ENCODE measurements around the gene PBX3. TPM values are rescaled to one million over a fixed set of nuclear protein-coding genes. Genes with fewer than 3 reads are reported as not detected.

Gene PBX3
- total RNA-seq, 1 experiment from 2014 or later, result 46.0 TPM

- H3K56ac ChIP-seq (ENCODE audit: insufficient read length, low read depth, low read length), result no peak overlapping the region
- H3K4me1 Mint-ChIP-seq, result peaks cover 39 to 44% of the 10 kb centered on the region in 2 experiments
- H3K9ac ChIP-seq (ENCODE audit: extremely low read depth, insufficient read length, low read length), result no peak overlapping the region
- H3K4me1 ChIP-seq (ENCODE audit: insufficient read depth, low read length), result no peaks in the 10 kb centered on the region; the same call in 1 of the 2 replicates
- H2BK15ac ChIP-seq (ENCODE audit: low read depth, low read length), result no peak overlapping the region
- no peaks in the 10 kb centered on the region for H3K27me3 Mint-ChIP-seq (ENCODE audit: low read depth)
- H3K27me3 ChIP-seq (ENCODE audit: insufficient read depth, low read length), result no peaks in the 10 kb centered on the region
- no peak overlapping the region for H4K8ac ChIP-seq (replicated peaks; ENCODE audit: insufficient read length, low read depth, low read length)
- H3K4me3 Mint-ChIP-seq, result no peak overlapping the region
- no peak overlapping the region for H3K23ac ChIP-seq (ENCODE audit: insufficient read length, low read depth, low read length)
- no CpG with 5 or more reads among the region's 6 CpGs for WGBS (ENCODE audit: extremely low coverage, insufficient read length, low lambda C conversion rate)
- H3T11ph ChIP-seq (ENCODE audit: low read length), result no peak overlapping the region
- no peak overlapping the region for H4K5ac ChIP-seq (ENCODE audit: insufficient read length, low read depth, low read length)
- no peak overlapping the region for H3K27ac ChIP-seq (ENCODE audit: insufficient read length, low read depth, low read length)
- no peak for DNase-seq
- H2BK5ac ChIP-seq (ENCODE audit: insufficient read length, low read length), result no peak overlapping the region
- H2BK12ac ChIP-seq (ENCODE audit: insufficient read length, low read depth, low read length), result no peak overlapping the region
- H2AFZ ChIP-seq (ENCODE audit: low read length), result no peak overlapping the region
- no peak overlapping the region for H4K91ac ChIP-seq (ENCODE audit: insufficient read length, low read depth, low read length)
- H3K79me1 ChIP-seq (ENCODE audit: insufficient read depth, low read depth, low read length, poor library complexity, severe bottlenecking), result no peaks in the 10 kb centered on the region
- peaks cover 6 to 54% (median 48%) of the 10 kb centered on the region in 3 experiments; a peak in 6 of 7 replicates for H3K36me3 Mint-ChIP-seq (ENCODE audit: insufficient read depth in 1 of 3, low read depth in 3 of 3)
- no peaks in the 10 kb centered on the region for H3K9me3 Mint-ChIP-seq
- peak overlapping the region in 1 of 3 experiments; percentile 50; a peak in 1 of 7 replicates for H3K27ac Mint-ChIP-seq
- H2BK20ac ChIP-seq (ENCODE audit: low read depth, low read length, poor library complexity, severe bottlenecking), result no peak overlapping the region
- H3K4me2 ChIP-seq (ENCODE audit: insufficient read depth, insufficient read length, low read length), result no peak overlapping the region
- H2AK5ac ChIP-seq (ENCODE audit: insufficient read length, low read length), result no peak overlapping the region
- no peaks in the 10 kb centered on the region for H3K9me3 ChIP-seq (ENCODE audit: control insufficient read depth, low read depth, low read length)
- H2BK120ac ChIP-seq (ENCODE audit: low read depth, low read length, poor library complexity, severe bottlenecking), result no peak overlapping the region
- no peaks in the 10 kb centered on the region for H4K20me1 ChIP-seq (ENCODE audit: control insufficient read depth, insufficient read depth, insufficient read length)
- no peak overlapping the region for H3K4ac ChIP-seq (ENCODE audit: low read depth, low read length)
- H3K14ac ChIP-seq (ENCODE audit: insufficient read depth, low read length), result no peak overlapping the region
- H3K23me2 ChIP-seq (ENCODE audit: insufficient read length, low read depth, low read length, poor library complexity, severe bottlenecking), result no peaks in the 10 kb centered on the region
- H3K18ac ChIP-seq (ENCODE audit: insufficient read length, low read depth, low read length), result no peak overlapping the region
- no peak for TF ChIP-seq CTCF (conservative IDR thresholded peaks at IDR 0.05)
- H3K79me2 ChIP-seq (ENCODE audit: insufficient read depth, low read length), result no peaks in the 10 kb centered on the region
Measured at GRCh38 chr9:125959951-125960619, 212.9 kb downstream of the PBX3 start.
